Thyroid gland (tissue), 4 donors: ENCODE data around the gene ZNF407. TPM values are rescaled to one million over a fixed set of nuclear protein-coding genes. Genes with fewer than 3 reads are reported as not detected.

Source experiments
- DNase-seq, 2 donors: peaks; one replicate each; pipeline ENCODE4 v3.0.0-alpha.2; 2019
- H3K27ac ChIP-seq, 3 donors: fragments of 200-600 bp; sonication (generic); 1 replicate in 2 of 3; 2 replicates in 1 of 3; pipeline ENCODE4 v1.5.1; 2016 to 2019; ENCODE audit warnings: mild to moderate bottlenecking in 1 of 3, moderate library complexity in 1 of 3
- H3K27me3 ChIP-seq: fragments of 200-600 bp; sonication (generic); one replicate; pipeline ENCODE4 v1.5.1; 2019
- H3K36me3 ChIP-seq, 2 donors: fragments of 200-600 bp; sonication (generic); one replicate each; pipeline ENCODE4 v1.5.1; 2016 to 2019
- H3K4me1 ChIP-seq, 2 donors: fragments of 200-600 bp; sonication (generic); one replicate each; pipeline ENCODE4 v1.5.1; 2017 to 2019
- H3K4me3 ChIP-seq, 3 donors: fragments of 200-600 bp; sonication (generic); replicated peaks in 1 of 3; 1 replicate in 2 of 3; 2 replicates in 1 of 3; pipeline ENCODE4 v1.5.1; 2016; ENCODE audit warnings: mild to moderate bottlenecking in 1 of 3
- H3K9me3 ChIP-seq: fragments of 200-600 bp; sonication (generic); one replicate; pipeline ENCODE4 v1.5.1; 2017
- CTCF ChIP-seq, 6 experiments: fragments of 200-600 bp in 3 of 6; fragments of 450-650 bp in 3 of 6; sonication (generic) in 3 of 6; IDR thresholded peaks; one replicate each; pipeline ENCODE4 v1.5.1; 2016 to 2019; ENCODE audit warnings: antibody characterized with exemption in 6 of 6, mild to moderate bottlenecking in 2 of 6, inconsistent platforms in 1 of 6, moderate library complexity in 1 of 6
- POLR2A ChIP-seq, 2 donors: fragments of 450-650 bp; IDR thresholded peaks; one replicate each; pipeline ENCODE4 v1.6.1; 2017; ENCODE audit warnings: antibody characterized with exemption in 2 of 2, mild to moderate bottlenecking in 2 of 2, moderate library complexity in 1 of 2
- WGBS, 2 donors: methylation state at CpG; one replicate each; pipeline ENCODE4 v1.1.5; 2017; 5-methylcytosine and 5-hydroxymethylcytosine counted together
- intact Hi-C: fragments of 100-400 bp; cut with DNase I; formaldehyde crosslinking; loops from one replicate; pipeline ENCODE4 v1.15.1; 2023
- total RNA-seq, 4 donors: library from RNA; depleted of rRNA; stranded (reverse); fragments of >200 nt; gene quantifications; one replicate each; pipeline ENCODE4 v1.2.3, GENCODE V29; 2016

The ZNF407 gene
- total RNA-seq, 4 donors from 2014 or later: 20.2 to 40.0 (median 26.4) TPM

GRCh38 chr18:74598350-74599001 lies 806 bp downstream of the ZNF407 start:
- Histone ChIP-seq H3K27me3 (no peaks in the 10 kb centered on the region), H3K4me1 (peaks cover 20 to 21% of the 10 kb centered on the region in 2 donors), H3K27ac (peak overlapping the region; percentile 96 to 99 (median 98)), H3K4me3 (peak overlapping the region; percentile 77 to 88 (median 88)), H3K36me3 (no peaks in the 10 kb centered on the region), H3K9me3 (no peaks in the 10 kb centered on the region)
- intact Hi-C loops: loop anchor here (10.0 kb wide), 1 partner anchor 104 kb away; the partner anchor contains the start of gene CNDP2
- 0% methylated on average over 2 to 16 of the region's 44 CpGs for WGBS, 2 donors
- peak in 1 of 6 experiments; percentile 6 for TF ChIP-seq CTCF (IDR thresholded peaks at IDR 0.05)
- TF ChIP-seq POLR2A (IDR thresholded peaks at IDR 0.05): no peak
- peak; percentile 49 to 61 for DNase-seq

- intact Hi-C loops: no loop called here
- TF ChIP-seq CTCF (IDR thresholded peaks at IDR 0.05): no peak
- no peak for TF ChIP-seq POLR2A (IDR thresholded peaks at IDR 0.05)
- no peak for DNase-seq
- Histone ChIP-seq H3K27me3 (no peaks in the 10 kb centered on the region), H3K4me3 (no peak overlapping the region), H3K36me3 (no peaks in the 10 kb centered on the region), H3K27ac (no peak overlapping the region), H3K9me3 (no peaks in the 10 kb centered on the region), H3K4me1 (peaks cover 0 to 2% of the 10 kb centered on the region in 2 donors)
Observed at GRCh38 chr18:74604361-74604760, 6.7 kb downstream of the ZNF407 start.

- H3K27ac ChIP-seq: no peak overlapping the region
- H3K9me3 ChIP-seq: no peaks in the 10 kb centered on the region
- 78 to 85% methylated on average over 4 of the region's 4 CpGs for WGBS, 2 donors
- intact Hi-C loops: no loop called here
- TF ChIP-seq POLR2A (IDR thresholded peaks at IDR 0.05): no peak
- TF ChIP-seq CTCF (IDR thresholded peaks at IDR 0.05): no peak
- no peaks in the 10 kb centered on the region for H3K4me1 ChIP-seq
- H3K4me3 ChIP-seq: no peak overlapping the region
- H3K27me3 ChIP-seq: no peaks in the 10 kb centered on the region
- no peak for DNase-seq
- no peaks in the 10 kb centered on the region for H3K36me3 ChIP-seq
Observed at GRCh38 chr18:74604774-74605173, 7.1 kb downstream of the ZNF407 start.

- H3K4me1 ChIP-seq: peaks cover 0 to 3% of the 10 kb centered on the region in 2 donors
- H3K4me3 ChIP-seq: no peak overlapping the region
- TF ChIP-seq CTCF (IDR thresholded peaks at IDR 0.05) (no peak), POLR2A (IDR thresholded peaks at IDR 0.05) (no peak)
- no peaks in the 10 kb centered on the region for H3K9me3 ChIP-seq
- no peak for DNase-seq
- H3K27ac ChIP-seq: no peak overlapping the region
- no peaks in the 10 kb centered on the region for H3K27me3 ChIP-seq
- 99% methylated on average over 2 of the region's 2 CpGs for WGBS, 2 donors
- no peaks in the 10 kb centered on the region for H3K36me3 ChIP-seq
- intact Hi-C loops: no loop called here
Observed at GRCh38 chr18:74608681-74609080, 11.0 kb downstream of the ZNF407 start.

- Histone ChIP-seq H3K4me3 (no peak overlapping the region), H3K27me3 (no peaks in the 10 kb centered on the region), H3K9me3 (no peaks in the 10 kb centered on the region), H3K27ac (no peak overlapping the region), H3K4me1 (peaks cover 0 to 4% of the 10 kb centered on the region in 2 donors), H3K36me3 (no peaks in the 10 kb centered on the region)
- TF ChIP-seq CTCF (IDR thresholded peaks at IDR 0.05) (no peak), POLR2A (IDR thresholded peaks at IDR 0.05) (no peak)
- intact Hi-C loops: no loop called here
- no peak for DNase-seq
- 90 to 95% methylated on average over 3 of the region's 3 CpGs for WGBS, 2 donors
Observed at GRCh38 chr18:74609535-74609934, 11.9 kb downstream of the ZNF407 start.
